Omental fat pad (tissue), 4 donors: Measurements from ENCODE around the gene PREP. TPM values are rescaled to one million over a fixed set of nuclear protein-coding genes. Genes with fewer than 3 reads are reported as not detected.

Experiments
- ATAC-seq: fragments of 150-250 bp; one replicate; pipeline ENCODE4 v1.9.1; 2016; ENCODE audit warnings: mild to moderate bottlenecking, moderate library complexity; ENCODE audit not compliant: low FRiP score
- DNase-seq: peaks from one replicate; pipeline ENCODE4 v3.0.0-alpha.2; 2019; ENCODE audit warnings: low spot score
- CTCF ChIP-seq, 3 donors: fragments of 450-650 bp; IDR thresholded peaks; one replicate each; pipeline ENCODE4 v1.5.1; 2016 to 2017; ENCODE audit warnings: antibody characterized with exemption in 3 of 3, mild to moderate bottlenecking in 3 of 3, moderate library complexity in 2 of 3
- total RNA-seq, 4 donors: library from RNA; depleted of rRNA; stranded (reverse); fragments of >200 nt; gene quantifications; one replicate each; pipeline ENCODE4 v1.1.0, GENCODE V29; 2016

PREP gene
- total RNA-seq, 4 donors from 2014 or later = 18.1 to 29.9 (median 23.6) TPM

- DNase-seq (no peak), ATAC-seq (no peak)
- TF ChIP-seq CTCF (IDR thresholded peaks at IDR 0.05) = no peak
These were observed 22.2 kb downstream of the PREP start for GRCh38 chr6:105380634-105381033.

GRCh38 chr6:105375797-105376196, 27.1 kb downstream of the PREP start:
- DNase-seq = no peak
- no peak for ATAC-seq
- TF ChIP-seq CTCF (IDR thresholded peaks at IDR 0.05) = no peak

- no peak for TF ChIP-seq CTCF (IDR thresholded peaks at IDR 0.05)
- DNase-seq = no peak
- ATAC-seq = no peak
These were observed 28.9 kb downstream of the PREP start for GRCh38 chr6:105374010-105374420.

- DNase-seq (no peak), ATAC-seq (no peak)
- TF ChIP-seq CTCF (IDR thresholded peaks at IDR 0.05) = no peak
These were observed 29.4 kb downstream of the PREP start for GRCh38 chr6:105373481-105373880.

- TF ChIP-seq CTCF (IDR thresholded peaks at IDR 0.05) = no peak
- no peak for DNase-seq
- ATAC-seq = no peak
These were observed 30.1 kb downstream of the PREP start for GRCh38 chr6:105372849-105373182.

- no peak for TF ChIP-seq CTCF (IDR thresholded peaks at IDR 0.05)
- DNase-seq (no peak), ATAC-seq (no peak)
These were observed 30.6 kb downstream of the PREP start for GRCh38 chr6:105372142-105372848.

- no peak for DNase-seq
- no peak for ATAC-seq
- no peak for TF ChIP-seq CTCF (IDR thresholded peaks at IDR 0.05)
These were observed 32.5 kb downstream of the PREP start for GRCh38 chr6:105370351-105370750.
